C1 segment of cervical spinal cord (tissue), 14 donors: ENCODE data around the gene LBHD2.
"Not testable (repeated sequence)": the region's sequence is repeated elsewhere in the genome, so short reads cannot be mapped to it uniquely, and the experiment has no call there.

Experiments
- DNase-seq, 14 donors: peaks; one replicate each; lab custom pipeline; 2025; lab: John Stamatoyannopoulos, UW

Gene LBHD2

GRCh38 chr14:103103461-103104388 lies 19.7 kb downstream of the LBHD2 start:
- no peak for DNase-seq

- no peak for DNase-seq
These were observed 20.3 kb downstream of the LBHD2 start for GRCh38 chr14:103104389-103104653.

GRCh38 chr14:103104654-103105452 lies 20.8 kb downstream of the LBHD2 start:
- DNase-seq: peak in 6 of 14 donors; percentile 10 to 57 (median 21)

GRCh38 chr14:103105580-103106150 lies 21.7 kb downstream of the LBHD2 start:
- DNase-seq: no peak

- DNase-seq: no peak
These were observed 23.4 kb downstream of the LBHD2 start for GRCh38 chr14:103107455-103107854.

- DNase-seq: no peak
These were observed 24.1 kb downstream of the LBHD2 start for GRCh38 chr14:103107941-103108748.

- DNase-seq: no peak
These were observed 24.8 kb downstream of the LBHD2 start for GRCh38 chr14:103108749-103109207.

- no peak for DNase-seq
These were observed 25.8 kb downstream of the LBHD2 start for GRCh38 chr14:103109535-103110441.

GRCh38 chr14:103110681-103111231 lies 26.7 kb downstream of the LBHD2 start:
- DNase-seq: peak in 2 of 14 donors; percentile 29 to 55

- no peak for DNase-seq
These were observed 27.3 kb downstream of the LBHD2 start for GRCh38 chr14:103111232-103111868.

GRCh38 chr14:103112400-103113243 lies 28.6 kb downstream of the LBHD2 start:
- no peak for DNase-seq

GRCh38 chr14:103113303-103113702 lies 29.3 kb downstream of the LBHD2 start:
- DNase-seq: no peak

GRCh38 chr14:103113774-103114173 lies 29.8 kb downstream of the LBHD2 start:
- no peak for DNase-seq

- not testable (repeated sequence) for DNase-seq
These were observed 31.2 kb downstream of the LBHD2 start for GRCh38 chr14:103115086-103115679.

- DNase-seq: no peak
These were observed 32.0 kb downstream of the LBHD2 start for GRCh38 chr14:103115845-103116572.

- DNase-seq: no peak
These were observed 32.6 kb downstream of the LBHD2 start for GRCh38 chr14:103116636-103117035.

GRCh38 chr14:103117499-103117898 lies 33.5 kb downstream of the LBHD2 start:
- DNase-seq: not testable (repeated sequence)
